Nucleus accumbens (tissue), 56 donors: ENCODE results near the gene OR4B1.

Source experiments
- DNase-seq, 56 donors: peaks; one replicate each; lab custom pipeline; 2025; lab: John Stamatoyannopoulos, UW

The OR4B1 gene

GRCh38 chr11:48248902-48249301, 32.3 kb downstream of the OR4B1 start:
- no peak for DNase-seq

DNA sequence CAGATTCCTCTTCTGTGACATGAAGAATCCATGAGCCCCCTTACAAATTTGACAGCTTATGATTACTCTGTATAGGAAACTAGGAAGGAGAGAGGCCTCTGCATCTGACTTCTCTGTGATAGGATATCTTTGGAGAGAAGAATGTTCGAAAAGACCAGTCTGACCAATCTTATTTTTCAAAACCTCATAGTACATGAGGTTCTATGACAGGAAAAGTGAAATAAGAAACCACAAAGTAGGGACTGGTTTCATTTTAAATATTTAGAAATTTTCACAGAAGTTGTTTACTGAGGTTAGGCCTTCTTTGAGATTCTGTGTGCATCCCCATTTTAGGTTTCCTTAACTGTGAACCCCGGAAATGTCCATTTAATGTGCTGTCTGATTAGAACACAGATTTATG, 45.0 kb downstream of the OR4B1 start:
- DNase-seq: no peak

DNA sequence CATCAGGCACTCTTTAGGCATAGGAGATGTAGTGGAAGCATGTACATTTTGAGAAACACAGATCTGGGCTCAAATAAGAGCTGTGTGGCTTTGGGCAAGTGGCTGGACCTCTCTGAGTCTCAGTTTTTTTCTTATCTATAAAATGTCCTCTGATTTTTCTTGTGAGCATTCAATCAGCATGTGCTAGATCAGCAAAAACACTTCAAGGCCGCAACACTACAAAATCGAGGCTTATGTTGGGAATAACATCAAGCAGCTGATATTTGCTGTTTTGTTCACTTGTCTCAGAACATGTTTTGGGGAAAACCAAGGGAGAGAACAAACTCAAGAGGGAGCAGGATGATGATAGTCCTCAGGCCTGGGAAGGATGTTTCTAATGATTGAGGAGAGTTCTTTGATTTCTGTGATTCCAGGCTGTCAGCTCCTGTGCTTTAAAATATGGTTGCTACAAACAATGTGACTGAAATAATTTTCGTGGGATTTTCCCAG, 46.9 kb downstream of the OR4B1 start, which contains the start of gene OR4X1:
Gene OR4X1 (plus strand): TSS at position 439 of the 489 bp plus-strand sequence. CDS start 0 bp downstream, at position 439.
- no peak for DNase-seq
